GM12874 (cell line): ENCODE data around the gene APOA4.

Experiments
- TF ChIP-seq, protein P1 (sequence below): IDR thresholded peaks from 2 replicates; pipeline ENCODE4 v1.5.1; 2011; ENCODE audit warnings: low read depth, mild to moderate bottlenecking, control low read depth, low read length, moderate library complexity; ENCODE audit not compliant: insufficient read depth

APOA4 gene

DNA sequence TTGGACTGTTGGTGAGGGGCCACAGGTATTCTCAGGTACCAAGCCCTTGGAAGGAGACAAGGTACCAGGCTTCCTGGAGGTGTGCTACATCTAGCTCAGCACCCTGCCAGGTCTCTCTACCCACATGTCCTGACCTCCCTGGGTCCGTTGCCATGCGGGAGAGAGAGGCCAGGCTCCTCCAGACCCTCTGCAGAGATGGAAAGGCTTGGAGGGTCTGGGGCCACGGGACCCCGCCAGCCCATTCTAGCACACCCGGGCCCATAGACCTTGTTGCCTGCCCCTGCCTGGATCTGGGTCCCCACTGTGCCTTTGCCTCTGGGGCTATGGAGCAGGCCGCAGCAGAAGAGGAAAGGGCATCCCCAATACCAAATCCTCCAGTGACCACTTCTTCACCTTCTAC lies 4.4 kb upstream of the APOA4 start:
- TF ChIP-seq, protein P1, sequence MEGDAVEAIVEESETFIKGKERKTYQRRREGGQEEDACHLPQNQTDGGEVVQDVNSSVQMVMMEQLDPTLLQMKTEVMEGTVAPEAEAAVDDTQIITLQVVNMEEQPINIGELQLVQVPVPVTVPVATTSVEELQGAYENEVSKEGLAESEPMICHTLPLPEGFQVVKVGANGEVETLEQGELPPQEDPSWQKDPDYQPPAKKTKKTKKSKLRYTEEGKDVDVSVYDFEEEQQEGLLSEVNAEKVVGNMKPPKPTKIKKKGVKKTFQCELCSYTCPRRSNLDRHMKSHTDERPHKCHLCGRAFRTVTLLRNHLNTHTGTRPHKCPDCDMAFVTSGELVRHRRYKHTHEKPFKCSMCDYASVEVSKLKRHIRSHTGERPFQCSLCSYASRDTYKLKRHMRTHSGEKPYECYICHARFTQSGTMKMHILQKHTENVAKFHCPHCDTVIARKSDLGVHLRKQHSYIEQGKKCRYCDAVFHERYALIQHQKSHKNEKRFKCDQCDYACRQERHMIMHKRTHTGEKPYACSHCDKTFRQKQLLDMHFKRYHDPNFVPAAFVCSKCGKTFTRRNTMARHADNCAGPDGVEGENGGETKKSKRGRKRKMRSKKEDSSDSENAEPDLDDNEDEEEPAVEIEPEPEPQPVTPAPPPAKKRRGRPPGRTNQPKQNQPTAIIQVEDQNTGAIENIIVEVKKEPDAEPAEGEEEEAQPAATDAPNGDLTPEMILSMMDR: no peak

DNA sequence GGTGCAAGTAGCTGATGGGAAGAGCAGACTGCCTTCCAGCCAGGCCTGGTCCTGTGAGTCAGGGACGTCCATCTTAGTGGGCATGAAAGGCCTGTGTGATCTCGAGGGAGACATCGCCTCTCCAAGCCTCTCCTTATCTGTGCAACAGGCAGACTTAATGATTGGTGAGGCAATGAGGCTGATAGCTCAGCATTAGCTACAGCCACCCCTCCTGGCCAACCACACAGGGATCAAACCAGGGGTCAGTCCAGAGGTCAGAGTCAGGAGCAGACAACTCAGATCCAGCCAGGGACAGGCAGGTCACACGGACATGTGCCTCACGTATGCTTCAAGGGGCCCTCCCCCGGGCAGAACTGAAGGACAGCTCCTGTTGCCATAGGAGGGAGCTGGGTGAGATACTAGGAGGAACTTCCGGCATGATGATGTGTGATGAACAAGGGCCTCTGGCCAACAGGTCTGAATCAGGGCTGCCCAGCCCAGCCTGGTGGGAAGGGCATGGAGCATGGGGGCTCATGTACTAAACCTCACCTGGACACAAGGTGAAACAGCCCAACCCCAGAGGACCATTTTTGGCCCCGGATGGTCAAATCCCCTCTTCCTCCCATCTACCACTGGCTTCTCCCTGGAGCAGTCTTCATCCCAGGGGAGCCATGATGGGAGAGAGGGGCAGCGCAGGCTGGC lies 3.8 kb upstream of the APOA4 start:
- TF ChIP-seq, protein P1: no peak

DNA sequence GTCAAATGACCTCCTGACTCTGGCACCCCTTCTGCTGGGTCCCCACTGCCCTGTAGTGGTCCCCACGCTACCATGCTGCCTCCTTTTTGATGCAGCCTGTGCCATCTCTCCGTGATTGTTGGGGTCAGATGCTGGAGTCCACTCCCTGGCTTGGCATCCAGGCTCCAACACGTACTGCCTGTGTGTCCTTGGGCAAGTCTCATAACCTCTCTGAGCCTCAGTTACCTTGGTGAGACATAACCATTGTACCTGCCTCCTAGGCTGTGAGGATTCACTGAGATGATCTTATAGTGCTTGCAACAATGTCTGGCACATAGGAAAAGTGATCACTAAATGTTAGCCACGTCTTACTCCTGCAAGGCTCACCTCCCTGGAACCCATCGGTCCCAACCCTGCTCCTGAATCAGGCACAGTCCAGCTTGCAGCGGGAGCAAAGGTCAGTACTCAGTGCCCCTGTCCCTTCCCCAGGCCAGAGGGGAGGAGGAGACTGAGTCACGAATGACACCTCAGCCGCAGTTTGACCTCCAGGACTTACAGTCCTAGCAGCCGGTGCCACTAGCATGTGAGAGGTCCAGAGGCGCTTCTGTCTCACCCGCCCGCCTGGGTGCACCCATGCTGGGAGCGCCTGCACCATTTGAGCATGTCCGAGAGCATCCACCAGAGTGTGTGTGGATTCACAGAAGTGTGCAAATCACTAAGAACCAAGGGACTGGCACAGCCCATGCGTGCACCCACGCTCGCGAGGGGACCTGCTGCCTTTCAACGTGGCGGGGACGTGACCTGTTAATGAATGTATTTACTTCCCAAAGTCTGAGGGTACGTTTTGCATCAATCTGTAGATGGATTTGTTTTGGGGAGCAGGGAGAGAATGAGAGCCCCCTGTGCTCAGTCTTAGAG lies 3.0 kb upstream of the APOA4 start:
- TF ChIP-seq, protein P1: no peak

DNA sequence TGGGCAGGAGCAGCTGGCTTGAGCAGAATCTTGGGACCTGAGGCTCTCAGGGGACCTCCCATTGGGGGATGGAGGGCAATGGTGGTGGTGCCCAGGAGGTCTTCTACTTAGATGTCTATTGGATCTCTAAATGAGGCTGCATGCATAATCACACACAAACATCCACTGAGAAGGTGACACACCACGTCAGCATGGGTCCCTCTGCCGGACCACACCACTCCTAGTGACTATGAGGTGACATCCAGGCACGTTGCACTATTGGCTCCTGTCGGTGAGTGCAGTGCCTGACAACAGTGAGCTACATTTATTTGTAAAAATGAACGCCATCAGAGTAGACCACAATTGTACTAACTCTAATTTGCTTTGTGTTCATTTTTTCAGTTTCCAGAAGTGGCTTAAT lies 2.3 kb upstream of the APOA4 start:
- TF ChIP-seq, protein P1: no peak

DNA sequence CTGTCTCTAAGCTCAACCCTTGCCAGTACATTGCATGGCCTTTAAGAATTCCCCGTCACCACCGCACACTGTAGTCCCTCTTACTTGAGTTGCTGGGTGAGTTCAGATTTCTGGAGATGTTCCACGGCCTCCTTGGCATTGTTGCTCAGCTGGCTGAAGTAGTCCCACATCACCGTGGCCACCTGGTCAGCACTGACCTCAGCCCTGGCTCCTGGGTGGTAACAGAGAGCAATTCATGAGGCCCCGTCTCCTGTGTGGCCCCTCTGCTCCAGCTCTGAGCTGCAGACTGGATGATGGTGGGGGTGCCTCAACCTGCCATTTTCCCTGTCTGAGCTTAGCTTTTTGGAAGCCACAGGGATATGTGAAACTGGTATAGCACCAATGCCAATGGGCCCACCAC lies 529 bp downstream of the APOA4 start:
- TF ChIP-seq, protein P1: no peak

DNA sequence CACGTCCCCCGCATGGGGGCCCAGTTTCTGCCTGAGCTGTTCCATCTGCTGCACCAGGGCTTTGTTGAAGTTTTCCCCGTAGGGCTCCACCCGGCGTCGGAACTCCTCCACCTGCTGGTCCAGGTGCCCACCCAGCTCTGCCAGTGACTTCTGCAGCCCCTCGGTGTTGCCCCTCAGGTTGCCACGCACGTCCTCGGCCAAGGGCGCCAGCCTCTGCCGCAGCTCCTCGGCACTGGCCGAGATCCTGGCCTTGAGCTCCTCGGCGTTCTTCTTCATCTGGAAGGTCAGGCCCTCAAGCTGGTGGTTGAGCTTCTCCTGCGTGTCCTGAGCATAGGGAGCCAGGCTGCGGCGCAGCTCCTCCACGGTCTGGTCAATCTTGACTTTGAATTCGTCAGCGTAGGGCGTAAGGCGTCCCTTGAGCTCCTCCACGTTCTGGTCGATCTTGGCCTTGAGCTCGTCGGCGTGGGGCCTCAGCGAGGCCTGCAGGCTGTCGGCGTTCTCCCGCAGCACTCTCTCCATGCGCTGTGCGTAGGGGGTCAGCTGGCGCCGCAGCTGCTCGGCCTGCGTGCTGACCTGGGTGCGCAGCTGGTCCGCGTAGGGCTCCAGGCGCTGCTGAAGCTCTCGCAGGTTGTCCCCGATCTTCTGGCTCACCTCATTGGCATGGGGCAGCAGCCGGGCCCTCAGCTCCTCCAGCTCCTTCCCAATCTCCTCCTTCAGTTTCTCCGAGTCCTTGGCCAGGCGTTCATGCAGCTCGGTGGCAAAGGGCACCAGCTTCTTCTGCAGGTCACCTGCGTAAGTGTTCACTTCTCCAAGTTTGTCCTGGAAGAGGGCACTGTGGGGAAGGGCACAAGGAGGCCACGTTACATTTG lies 1.8 kb downstream of the APOA4 start:
- TF ChIP-seq, protein P1: no peak

DNA sequence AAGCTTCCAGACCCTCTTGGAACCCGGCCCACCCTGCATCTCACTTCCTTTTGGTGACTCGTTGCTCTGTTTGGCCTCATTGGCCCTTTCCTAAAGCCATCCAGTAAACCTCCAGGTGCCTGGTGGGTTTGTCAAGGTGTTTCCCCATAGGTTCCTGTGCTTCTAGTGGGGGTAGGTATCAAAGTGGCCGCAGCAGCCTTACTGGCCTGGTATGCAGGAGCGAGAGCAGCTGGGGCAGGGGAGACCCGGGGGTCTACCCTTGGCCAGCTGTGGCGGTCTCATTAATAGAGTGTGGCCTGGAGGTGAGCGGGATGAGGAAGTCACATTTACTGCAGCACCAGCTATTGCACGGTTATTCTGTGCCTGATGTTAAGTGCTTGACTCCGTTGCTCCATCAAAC lies 4.1 kb downstream of the APOA4 start:
- TF ChIP-seq, protein P1: no peak
